CD14-positive monocyte (primary cell): Measurements from ENCODE around the gene FMO4. TPM values are rescaled to one million over a fixed set of nuclear protein-coding genes. Genes with fewer than 3 reads are reported as not detected.

Source experiments
- DNase-seq, 3 donors: peaks; one replicate each; pipeline ENCODE4 v3.0.0-alpha.2; 2011 to 2022
- H2AFZ ChIP-seq: 2 replicates; pipeline ENCODE4 v1.6.0; 2012; ENCODE audit warnings: mild to moderate bottlenecking, low read depth, low read length, inconsistent platforms; ENCODE audit not compliant: insufficient read depth, poor library complexity, severe bottlenecking
- H3K27ac ChIP-seq, 2 donors: 1 replicate in 1 of 2; 2 replicates in 1 of 2; pipeline ENCODE4 v1.5.1; 2012 to 2013; ENCODE audit warnings: low read length in 2 of 2, control low read depth in 1 of 2, inconsistent platforms in 1 of 2, low read depth in 1 of 2, mild to moderate bottlenecking in 1 of 2
- H3K27me3 ChIP-seq, 2 donors: one replicate each; pipeline versions ENCODE4 v1.6.0 to v1.6.1; 2011 to 2013; ENCODE audit warnings: low read length in 2 of 2; ENCODE audit not compliant: control insufficient read depth in 2 of 2, insufficient read depth in 2 of 2
- H3K36me3 ChIP-seq, 2 donors: replicated peaks in 1 of 2; 1 replicate in 1 of 2; 2 replicates in 1 of 2; pipeline versions ENCODE4 v1.5.1 to v1.6.1; 2012 to 2013; ENCODE audit warnings: low read length in 2 of 2, control low read depth in 1 of 2, inconsistent platforms in 1 of 2, mild to moderate bottlenecking in 1 of 2; ENCODE audit not compliant: insufficient read depth in 2 of 2, control insufficient read depth in 1 of 2
- H3K4me1 ChIP-seq, 2 donors: 1 replicate in 1 of 2; 2 replicates in 1 of 2; pipeline versions ENCODE4 v1.5.1 to v1.6.1; 2012 to 2013; ENCODE audit warnings: low read length in 2 of 2, control low read depth in 1 of 2, inconsistent platforms in 1 of 2, mild to moderate bottlenecking in 1 of 2, moderate library complexity in 1 of 2; ENCODE audit not compliant: insufficient read depth in 2 of 2, control insufficient read depth in 1 of 2
- H3K4me2 ChIP-seq: replicated peaks from 2 replicates; pipeline ENCODE3; 2012; ENCODE audit warnings: low read length, moderate library complexity, mild to moderate bottlenecking; ENCODE audit not compliant: poor library complexity, severe bottlenecking; ENCODE audit errors: extremely low read depth
- H3K4me3 ChIP-seq, 3 experiments: fragments of 200-600 bp in 1 of 3; sonication (generic) in 1 of 3; replicated peaks in 1 of 3; 1 replicate in 2 of 3; 2 replicates in 1 of 3; pipeline ENCODE4 v1.5.1; 2011 to 2013; ENCODE audit warnings: low read length in 3 of 3, mild to moderate bottlenecking in 3 of 3, control low read depth in 2 of 3, low read depth in 2 of 3, inconsistent platforms in 1 of 3, moderate library complexity in 1 of 3
- H3K79me2 ChIP-seq: 2 replicates; pipeline ENCODE4 v1.6.0; 2012; ENCODE audit warnings: mild to moderate bottlenecking, control low read depth, inconsistent platforms, low read length, moderate library complexity; ENCODE audit not compliant: insufficient read depth
- H3K9ac ChIP-seq: 2 replicates; pipeline ENCODE4 v1.6.0; 2017; ENCODE audit warnings: low read length, mild to moderate bottlenecking; ENCODE audit not compliant: insufficient read depth, poor library complexity, severe bottlenecking
- H3K9me3 ChIP-seq, 2 donors: replicated peaks in 1 of 2; 1 replicate in 1 of 2; 2 replicates in 1 of 2; pipeline versions ENCODE4 v1.5.1 to v1.6.1; 2012 to 2013; ENCODE audit warnings: low read length in 2 of 2, control low read depth in 1 of 2; ENCODE audit not compliant: control insufficient read depth in 1 of 2, insufficient read depth in 1 of 2
- H4K20me1 ChIP-seq: 2 replicates; pipeline ENCODE4 v1.6.0; 2012; ENCODE audit warnings: mild to moderate bottlenecking, low read length, control low read depth, moderate library complexity; ENCODE audit not compliant: insufficient read depth
- H3K27ac Mint-ChIP-seq, 7 donors: one replicate each; pipeline ENCODE4 v1.8.0; 2020; ENCODE audit warnings: mild to moderate bottlenecking in 7 of 7, mixed read lengths in 7 of 7, moderate library complexity in 6 of 7, inconsistent platforms in 2 of 7
- H3K27me3 Mint-ChIP-seq, 3 donors: one replicate each; pipeline ENCODE4 v1.8.0; 2021 to 2022; ENCODE audit warnings: low read depth in 3 of 3, mild to moderate bottlenecking in 3 of 3, mixed read lengths in 3 of 3, moderate library complexity in 3 of 3, inconsistent platforms in 1 of 3
- H3K36me3 Mint-ChIP-seq, 2 donors: one replicate each; pipeline ENCODE4 v1.8.0; 2020; ENCODE audit warnings: mixed read lengths in 2 of 2, inconsistent platforms in 1 of 2, mild to moderate bottlenecking in 1 of 2
- H3K4me1 Mint-ChIP-seq: one replicate; pipeline ENCODE4 v1.8.0; 2020; ENCODE audit warnings: mild to moderate bottlenecking, mixed read lengths
- H3K4me3 Mint-ChIP-seq, 2 donors: one replicate each; pipeline ENCODE4 v1.8.0; 2020; ENCODE audit warnings: mild to moderate bottlenecking in 2 of 2, mixed read lengths in 2 of 2, moderate library complexity in 1 of 2
- H3K9me3 Mint-ChIP-seq, 7 donors: one replicate each; pipeline ENCODE4 v1.8.0; 2020 to 2022; ENCODE audit warnings: mixed read lengths in 7 of 7, mild to moderate bottlenecking in 6 of 7, moderate library complexity in 6 of 7, inconsistent platforms in 2 of 7
- CTCF ChIP-seq: fragments of 200-600 bp; IDR thresholded peaks from one replicate; pipeline ENCODE4 v1.8.0; 2022; ENCODE audit warnings: antibody characterized with exemption, mild to moderate bottlenecking
- WGBS: methylation state at CpG from one replicate; pipeline ENCODE4 v1.1.5; 2013; ENCODE audit warnings: missing lambda C conversion rate; ENCODE audit not compliant: insufficient coverage; 5-methylcytosine and 5-hydroxymethylcytosine counted together
- intact Hi-C, 2 donors: fragments of 100-400 bp; cut with micrococcal nuclease; formaldehyde crosslinking; loops; one replicate each; pipeline versions ENCODE4 v1.15.0 to v1.15.1; 2023
- polyA plus RNA-seq, 3 donors: library from polyadenylated mRNA; depleted of rRNA in 1 of 3; unstranded in 2 of 3; stranded (reverse) in 1 of 3; fragments of 300-500 nt in 2 of 3; fragments of >200 nt in 1 of 3; fragmentation: Illumina TruSeq in 2 of 3; gene quantifications; 1 replicate in 2 of 3; 2 replicates in 1 of 3; pipeline ENCODE4 v1.2.3, GENCODE V29; 2012 to 2021

FMO4 gene
- polyA plus RNA-seq, 3 donors = 1.3 to 1.9 (median 1.6) TPM

GRCh38 chr1:171379846-171380245 lies 65.9 kb downstream of the FMO4 start:
- H3K4me3 ChIP-seq = no peak overlapping the region
- Mint-ChIP-seq H3K9me3 (peaks cover 7 to 19% (median 9%) of the 10 kb centered on the region in 7 donors), H3K4me1 (no peaks in the 10 kb centered on the region), H3K36me3 (no peaks in the 10 kb centered on the region), H3K27me3 (peaks cover 0 to 5% (median 4%) of the 10 kb centered on the region in 3 donors), H3K27ac (no peak overlapping the region), H3K4me3 (peak overlapping the region in 1 of 2 donors; percentile 39)
- H3K79me2 ChIP-seq = no peaks in the 10 kb centered on the region
- H3K9me3 ChIP-seq = peaks cover 12 to 18% of the 10 kb centered on the region in 2 donors
- no CpG with 5 or more reads among the region's 1 CpG for WGBS
- no peaks in the 10 kb centered on the region for H3K4me1 ChIP-seq
- TF ChIP-seq CTCF = no peak
- no peaks in the 10 kb centered on the region for H4K20me1 ChIP-seq
- H2AFZ ChIP-seq = no peak overlapping the region
- H3K9ac ChIP-seq = no peak overlapping the region
- no peak overlapping the region for H3K27ac ChIP-seq
- H3K4me2 ChIP-seq = no peak overlapping the region
- intact Hi-C loops = no loop called here
- no peak for DNase-seq
- no peaks in the 10 kb centered on the region for H3K27me3 ChIP-seq
- H3K36me3 ChIP-seq = no peaks in the 10 kb centered on the region

GRCh38 chr1:171381866-171382210 lies 67.9 kb downstream of the FMO4 start:
- no peaks in the 10 kb centered on the region for H3K4me1 Mint-ChIP-seq
- intact Hi-C loops = no loop called here
- no peaks in the 10 kb centered on the region for H3K36me3 ChIP-seq
- 94% methylated on average over 8 of the region's 11 CpGs for WGBS
- H3K9ac ChIP-seq = no peak overlapping the region
- no peak overlapping the region for H3K4me2 ChIP-seq
- H3K27me3 Mint-ChIP-seq = peaks cover 0 to 6% (median 5%) of the 10 kb centered on the region in 3 donors
- H3K36me3 Mint-ChIP-seq = no peaks in the 10 kb centered on the region
- H3K27ac Mint-ChIP-seq = no peak overlapping the region
- H3K27me3 ChIP-seq = no peaks in the 10 kb centered on the region
- peaks cover 12 to 18% of the 10 kb centered on the region in 2 donors for H3K9me3 ChIP-seq
- no peak overlapping the region for H3K27ac ChIP-seq
- no peaks in the 10 kb centered on the region for H4K20me1 ChIP-seq
- H3K9me3 Mint-ChIP-seq = peaks cover 6 to 17% (median 8%) of the 10 kb centered on the region in 7 donors
- DNase-seq = no peak
- no peak overlapping the region for H3K4me3 Mint-ChIP-seq
- no peaks in the 10 kb centered on the region for H3K4me1 ChIP-seq
- H3K79me2 ChIP-seq = no peaks in the 10 kb centered on the region
- no peak for TF ChIP-seq CTCF
- H3K4me3 ChIP-seq = no peak overlapping the region
- no peak overlapping the region for H2AFZ ChIP-seq
